ENCODE measurements around the gene MMAB. TPM values are rescaled to one million over a fixed set of nuclear protein-coding genes. Genes with fewer than 3 reads are reported as not detected.

Gene MMAB
- total RNA-seq, 1 donor from 2014 or later: 24.7 TPM

GRCh38 chr12:109592905-109593272 lies 19.6 kb upstream of the MMAB start:
- H2AFZ ChIP-seq (replicated peaks): no peak overlapping the region
- Mint-ChIP-seq H3K4me3 (no peak overlapping the region), H3K9me3 (no peaks in the 10 kb centered on the region), H3K4me1 (peaks cover 30% of the 10 kb centered on the region), H3K27ac (no peak overlapping the region), H3K36me3 (peaks cover 15% of the 10 kb centered on the region), H3K27me3 (ENCODE audit: insufficient read depth, low read depth) (peaks cover 3% of the 10 kb centered on the region)
- peaks cover 14% of the 10 kb centered on the region for H3F3A ChIP-seq (ENCODE audit: low read depth)
- H3K4me3 ChIP-seq: no peak overlapping the region
- no peak for TF ChIP-seq EZH2 (IDR thresholded peaks at IDR 0.05)
- no peak for TF ChIP-seq CTCF (IDR thresholded peaks at IDR 0.05)
- TF ChIP-seq EZH2phosphoT487 (IDR thresholded peaks at IDR 0.05): no peak
- peaks cover 16% of the 10 kb centered on the region for H3K4me1 ChIP-seq
- no peaks in the 10 kb centered on the region for H4K20me1 ChIP-seq (ENCODE audit: low read depth)
- H3K36me3 ChIP-seq: no peaks in the 10 kb centered on the region
- DNase-seq (ENCODE audit: low spot score): no peak
- no peak overlapping the region for H3K4me2 ChIP-seq
- H3K79me2 ChIP-seq (ENCODE audit: low read depth): no peaks in the 10 kb centered on the region
- H3K9me3 ChIP-seq (ENCODE audit: low read depth): no peaks in the 10 kb centered on the region
- H3K27me3 ChIP-seq: no peaks in the 10 kb centered on the region
- H3K27ac ChIP-seq: no peak overlapping the region
- no peak overlapping the region for H3K9ac ChIP-seq

GRCh38 chr12:109592195-109592904 lies 19.0 kb upstream of the MMAB start:
- no peak for TF ChIP-seq EZH2 (IDR thresholded peaks at IDR 0.05)
- TF ChIP-seq CTCF (IDR thresholded peaks at IDR 0.05): no peak
- no peak for TF ChIP-seq EZH2phosphoT487 (IDR thresholded peaks at IDR 0.05)
- H3K27ac ChIP-seq: no peak overlapping the region
- H3K4me2 ChIP-seq: no peak overlapping the region
- no peaks in the 10 kb centered on the region for H3K9me3 ChIP-seq (ENCODE audit: low read depth)
- H3K27me3 ChIP-seq: no peaks in the 10 kb centered on the region
- no peaks in the 10 kb centered on the region for H4K20me1 ChIP-seq (ENCODE audit: low read depth)
- no peak overlapping the region for H3K4me3 ChIP-seq
- Mint-ChIP-seq H3K9me3 (no peaks in the 10 kb centered on the region), H3K36me3 (peaks cover 15% of the 10 kb centered on the region), H3K4me3 (no peak overlapping the region), H3K27ac (no peak overlapping the region), H3K27me3 (ENCODE audit: insufficient read depth, low read depth) (peaks cover 2% of the 10 kb centered on the region), H3K4me1 (peaks cover 25% of the 10 kb centered on the region)
- H3K9ac ChIP-seq: no peak overlapping the region
- peaks cover 15% of the 10 kb centered on the region for H3K4me1 ChIP-seq
- H2AFZ ChIP-seq (replicated peaks): no peak overlapping the region
- DNase-seq (ENCODE audit: low spot score): no peak
- H3K36me3 ChIP-seq: no peaks in the 10 kb centered on the region
- H3K79me2 ChIP-seq (ENCODE audit: low read depth): no peaks in the 10 kb centered on the region
- peaks cover 14% of the 10 kb centered on the region for H3F3A ChIP-seq (ENCODE audit: low read depth)

GRCh38 chr12:109591041-109591440 lies 17.7 kb upstream of the MMAB start:
- no peaks in the 10 kb centered on the region for H3K36me3 ChIP-seq
- Mint-ChIP-seq H3K36me3 (peaks cover 17% of the 10 kb centered on the region), H3K9me3 (no peaks in the 10 kb centered on the region), H3K27me3 (ENCODE audit: insufficient read depth, low read depth) (peaks cover 2% of the 10 kb centered on the region), H3K27ac (no peak overlapping the region), H3K4me1 (peaks cover 32% of the 10 kb centered on the region), H3K4me3 (no peak overlapping the region)
- TF ChIP-seq EZH2 (IDR thresholded peaks at IDR 0.05) (no peak), EZH2phosphoT487 (IDR thresholded peaks at IDR 0.05) (no peak), CTCF (IDR thresholded peaks at IDR 0.05) (no peak)
- no peaks in the 10 kb centered on the region for H3K79me2 ChIP-seq (ENCODE audit: low read depth)
- no peak overlapping the region for H3K4me2 ChIP-seq
- H2AFZ ChIP-seq (replicated peaks): no peak overlapping the region
- H3K9me3 ChIP-seq (ENCODE audit: low read depth): no peaks in the 10 kb centered on the region
- H3K9ac ChIP-seq: no peak overlapping the region
- peaks cover 14% of the 10 kb centered on the region for H3F3A ChIP-seq (ENCODE audit: low read depth)
- H3K4me1 ChIP-seq: peaks cover 26% of the 10 kb centered on the region
- DNase-seq (ENCODE audit: low spot score): no peak
- no peak overlapping the region for H3K27ac ChIP-seq
- H3K27me3 ChIP-seq: no peaks in the 10 kb centered on the region
- H4K20me1 ChIP-seq (ENCODE audit: low read depth): no peaks in the 10 kb centered on the region
- H3K4me3 ChIP-seq: no peak overlapping the region
